ENCODE results near the gene BCL2L13. TPM values are rescaled to one million over a fixed set of nuclear protein-coding genes. Genes with fewer than 3 reads are reported as not detected.
A peak's percentile ranks its signal among the peaks of the same experiment; 100 is the strongest.

Gene BCL2L13
- total RNA-seq, 1 donor: 64.3 TPM

- no peak for DNase-seq (ENCODE audit: low read depth)
- TF ChIP-seq CTCF (IDR thresholded peaks at IDR 0.05; ENCODE audit: insufficient read depth, low read depth, low read length): no peak
- no peak overlapping the region for H3K4me3 ChIP-seq (ENCODE audit: low read depth, low read length)
These were observed 71.5 kb downstream of the BCL2L13 start for GRCh38 chr22:17710023-17710422.

- peak; percentile 76 for DNase-seq (ENCODE audit: low read depth)
- no peak overlapping the region for H3K4me3 ChIP-seq (ENCODE audit: low read depth, low read length)
- no peak for TF ChIP-seq CTCF (IDR thresholded peaks at IDR 0.05; ENCODE audit: insufficient read depth, low read depth, low read length)
These were observed 73.9 kb downstream of the BCL2L13 start for GRCh38 chr22:17712441-17712840.

- DNase-seq (ENCODE audit: low read depth): no peak
- TF ChIP-seq CTCF (IDR thresholded peaks at IDR 0.05; ENCODE audit: insufficient read depth, low read depth, low read length): no peak
- no peak overlapping the region for H3K4me3 ChIP-seq (ENCODE audit: low read depth, low read length)
These were observed 78.0 kb downstream of the BCL2L13 start for GRCh38 chr22:17716529-17716928.

GRCh38 chr22:17717708-17718107 lies 79.2 kb downstream of the BCL2L13 start:
- peak; percentile 55 for DNase-seq (ENCODE audit: low read depth)
- H3K4me3 ChIP-seq (ENCODE audit: low read depth, low read length): no peak overlapping the region
- TF ChIP-seq CTCF (IDR thresholded peaks at IDR 0.05; ENCODE audit: insufficient read depth, low read depth, low read length): no peak

- no peak for TF ChIP-seq CTCF (IDR thresholded peaks at IDR 0.05; ENCODE audit: insufficient read depth, low read depth, low read length)
- H3K4me3 ChIP-seq (ENCODE audit: low read depth, low read length): no peak overlapping the region
- DNase-seq (ENCODE audit: low read depth): no peak
These were observed 81.4 kb downstream of the BCL2L13 start for GRCh38 chr22:17719911-17720310.

GRCh38 chr22:17724241-17724640 lies 85.7 kb downstream of the BCL2L13 start:
- no peak for DNase-seq (ENCODE audit: low read depth)
- H3K4me3 ChIP-seq (ENCODE audit: low read depth, low read length): no peak overlapping the region
- no peak for TF ChIP-seq CTCF (IDR thresholded peaks at IDR 0.05; ENCODE audit: insufficient read depth, low read depth, low read length)
